SK-N-MC (cell line): ENCODE results near the gene CD4.

ENCODE experiments used
- DNase-seq: peaks from one replicate; pipeline ENCODE4 v3.0.0-alpha.2; 2011; ENCODE audit warnings: low read depth, low spot score
- H3K27ac ChIP-seq: fragments of 200-600 bp; sonication (generic); 2 replicates; pipeline ENCODE4 v1.5.1; 2016; ENCODE audit warnings: mixed run types
- H3K36me3 ChIP-seq: fragments of 200-600 bp; sonication (generic); 2 replicates; pipeline ENCODE4 v1.6.1; 2017; ENCODE audit warnings: antibody characterized with exemption, low read length, mixed read lengths; ENCODE audit not compliant: insufficient read depth
- H3K4me3 ChIP-seq: fragments of 200-600 bp; sonication (generic); 2 replicates; pipeline ENCODE4 v1.5.1; 2016
- H3K9ac ChIP-seq: fragments of 200-600 bp; sonication (generic); 2 replicates; pipeline ENCODE4 v1.8.0; 2017; ENCODE audit warnings: mixed run types, mixed read lengths; ENCODE audit not compliant: insufficient read length
- H3K9me3 ChIP-seq: fragments of 200-600 bp; sonication (generic); 2 replicates; pipeline ENCODE4 v1.6.1; 2017; ENCODE audit warnings: low read depth, mild to moderate bottlenecking, antibody characterized with exemption, low read length, moderate library complexity, mixed read lengths
- EZH2 ChIP-seq: fragments of 200-600 bp; sonication (generic); IDR thresholded peaks from one replicate; pipeline ENCODE4 v1.6.1; 2017; ENCODE audit warnings: antibody characterized with exemption
- FOXP2 ChIP-seq: optimal IDR thresholded peaks from 2 replicates; pipeline ENCODE3; 2011; ENCODE audit warnings: mild to moderate bottlenecking, moderate library complexity; ENCODE audit not compliant: insufficient read depth; ENCODE audit errors: extremely low read length, control extremely low read depth
- POLR2AphosphoS5 ChIP-seq: IDR thresholded peaks from 2 replicates; pipeline ENCODE4 v1.6.1; 2012; ENCODE audit warnings: mild to moderate bottlenecking, low read depth, low read length, borderline replicate concordance

CD4 gene

GRCh38 chr12:6810758-6811157, 21.4 kb downstream of the CD4 start:
- no peak overlapping the region for H3K9ac ChIP-seq
- TF ChIP-seq POLR2AphosphoS5 (no peak), EZH2 (no peak), FOXP2 (no peak)
- H3K36me3 ChIP-seq = no peaks in the 10 kb centered on the region
- DNase-seq = no peak
- no peak overlapping the region for H3K4me3 ChIP-seq
- H3K9me3 ChIP-seq = no peaks in the 10 kb centered on the region
- no peak overlapping the region for H3K27ac ChIP-seq

- Histone ChIP-seq H3K27ac (no peak overlapping the region), H3K36me3 (no peaks in the 10 kb centered on the region), H3K4me3 (no peak overlapping the region), H3K9ac (no peak overlapping the region), H3K9me3 (no peaks in the 10 kb centered on the region)
- no peak for DNase-seq
- no peak for TF ChIP-seq POLR2AphosphoS5
- TF ChIP-seq EZH2 = no peak
- TF ChIP-seq FOXP2 = no peak
Observed at GRCh38 chr12:6813363-6813762, 24.0 kb downstream of the CD4 start.

- Histone ChIP-seq H3K27ac (no peak overlapping the region), H3K4me3 (no peak overlapping the region), H3K36me3 (no peaks in the 10 kb centered on the region), H3K9ac (no peak overlapping the region), H3K9me3 (no peaks in the 10 kb centered on the region)
- no peak for DNase-seq
- TF ChIP-seq FOXP2 = no peak
- no peak for TF ChIP-seq POLR2AphosphoS5
- no peak for TF ChIP-seq EZH2
Observed at GRCh38 chr12:6816598-6816997, 27.3 kb downstream of the CD4 start.

GRCh38 chr12:6817098-6817497, 27.8 kb downstream of the CD4 start:
- H3K27ac ChIP-seq = no peak overlapping the region
- TF ChIP-seq POLR2AphosphoS5 = no peak
- TF ChIP-seq EZH2 = no peak
- TF ChIP-seq FOXP2 = no peak
- H3K36me3 ChIP-seq = no peaks in the 10 kb centered on the region
- H3K9ac ChIP-seq = no peak overlapping the region
- H3K9me3 ChIP-seq = no peaks in the 10 kb centered on the region
- no peak for DNase-seq
- H3K4me3 ChIP-seq = no peak overlapping the region

GRCh38 chr12:6817662-6818157, 28.4 kb downstream of the CD4 start:
- Histone ChIP-seq H3K27ac (no peak overlapping the region), H3K36me3 (no peaks in the 10 kb centered on the region), H3K4me3 (no peak overlapping the region), H3K9ac (no peak overlapping the region), H3K9me3 (no peaks in the 10 kb centered on the region)
- no peak for DNase-seq
- TF ChIP-seq POLR2AphosphoS5 (no peak), EZH2 (no peak), FOXP2 (no peak)

GRCh38 chr12:6818222-6818621, 28.9 kb downstream of the CD4 start:
- Histone ChIP-seq H3K27ac (no peak overlapping the region), H3K9me3 (no peaks in the 10 kb centered on the region), H3K36me3 (no peaks in the 10 kb centered on the region), H3K4me3 (no peak overlapping the region), H3K9ac (no peak overlapping the region)
- no peak for DNase-seq
- TF ChIP-seq POLR2AphosphoS5 (no peak), FOXP2 (no peak), EZH2 (no peak)

- Histone ChIP-seq H3K9ac (no peak overlapping the region), H3K27ac (no peak overlapping the region), H3K9me3 (no peaks in the 10 kb centered on the region), H3K36me3 (no peaks in the 10 kb centered on the region), H3K4me3 (no peak overlapping the region)
- TF ChIP-seq FOXP2 (no peak), EZH2 (no peak), POLR2AphosphoS5 (no peak)
- DNase-seq = no peak
Observed at GRCh38 chr12:6818645-6819044, 29.3 kb downstream of the CD4 start.

- Histone ChIP-seq H3K9ac (no peak overlapping the region), H3K4me3 (no peak overlapping the region), H3K9me3 (no peaks in the 10 kb centered on the region), H3K27ac (no peak overlapping the region), H3K36me3 (no peaks in the 10 kb centered on the region)
- TF ChIP-seq POLR2AphosphoS5 (no peak), EZH2 (no peak), FOXP2 (no peak)
- no peak for DNase-seq
Observed at GRCh38 chr12:6819106-6820030, 30.0 kb downstream of the CD4 start.

- Histone ChIP-seq H3K36me3 (no peaks in the 10 kb centered on the region), H3K9me3 (no peaks in the 10 kb centered on the region), H3K9ac (no peak overlapping the region), H3K4me3 (no peak overlapping the region), H3K27ac (no peak overlapping the region)
- DNase-seq = no peak
- TF ChIP-seq POLR2AphosphoS5 (no peak), FOXP2 (no peak), EZH2 (no peak)
Observed at GRCh38 chr12:6820166-6820565, 30.8 kb downstream of the CD4 start.
